D721Med (cell line): ENCODE results near the gene FOXP1.

Experiments
- DNase-seq: peaks from one replicate; pipeline ENCODE4 v3.0.0; 2011; ENCODE audit warnings: low spot score; ENCODE audit not compliant: insufficient read length
- FAIRE-seq: peaks from 2 replicates; lab custom pipeline; 2011; peaks lifted over from hg19 to GRCh38; lab: Jason Lieb, UNC
- TF ChIP-seq, protein P1 (sequence below): IDR thresholded peaks from 2 replicates; pipeline ENCODE4 v1.5.1; 2012; ENCODE audit warnings: mild to moderate bottlenecking, control low read depth; ENCODE audit not compliant: insufficient read depth; ENCODE audit errors: missing control alignments

Gene FOXP1

DNA sequence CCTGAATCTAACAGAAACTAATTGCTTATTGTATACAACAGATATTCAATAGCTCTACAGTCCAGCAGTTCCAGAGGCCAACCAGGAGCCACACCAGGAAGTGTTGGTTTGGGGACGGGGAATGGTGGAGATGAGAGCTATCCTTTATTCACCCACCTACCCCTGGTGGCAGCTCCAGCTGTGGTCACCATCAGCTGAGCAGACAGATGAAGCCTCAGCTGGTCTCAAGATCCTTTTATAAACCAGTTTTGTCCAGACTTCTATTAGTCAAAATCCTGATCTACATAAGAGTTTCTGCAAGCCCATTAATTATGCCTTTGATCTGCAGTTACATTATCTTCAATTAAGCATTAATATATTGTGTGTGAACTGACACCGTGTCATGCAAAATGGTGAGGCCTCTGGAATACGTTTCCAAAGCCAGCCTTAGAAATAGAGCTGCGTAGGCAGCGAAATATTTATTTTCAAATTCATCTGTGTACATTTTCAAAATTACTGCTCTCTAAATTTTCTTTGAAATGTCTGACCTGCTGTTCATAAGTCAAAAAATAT lies 488.8 kb downstream of the FOXP1 start:
- TF ChIP-seq, protein P1, sequence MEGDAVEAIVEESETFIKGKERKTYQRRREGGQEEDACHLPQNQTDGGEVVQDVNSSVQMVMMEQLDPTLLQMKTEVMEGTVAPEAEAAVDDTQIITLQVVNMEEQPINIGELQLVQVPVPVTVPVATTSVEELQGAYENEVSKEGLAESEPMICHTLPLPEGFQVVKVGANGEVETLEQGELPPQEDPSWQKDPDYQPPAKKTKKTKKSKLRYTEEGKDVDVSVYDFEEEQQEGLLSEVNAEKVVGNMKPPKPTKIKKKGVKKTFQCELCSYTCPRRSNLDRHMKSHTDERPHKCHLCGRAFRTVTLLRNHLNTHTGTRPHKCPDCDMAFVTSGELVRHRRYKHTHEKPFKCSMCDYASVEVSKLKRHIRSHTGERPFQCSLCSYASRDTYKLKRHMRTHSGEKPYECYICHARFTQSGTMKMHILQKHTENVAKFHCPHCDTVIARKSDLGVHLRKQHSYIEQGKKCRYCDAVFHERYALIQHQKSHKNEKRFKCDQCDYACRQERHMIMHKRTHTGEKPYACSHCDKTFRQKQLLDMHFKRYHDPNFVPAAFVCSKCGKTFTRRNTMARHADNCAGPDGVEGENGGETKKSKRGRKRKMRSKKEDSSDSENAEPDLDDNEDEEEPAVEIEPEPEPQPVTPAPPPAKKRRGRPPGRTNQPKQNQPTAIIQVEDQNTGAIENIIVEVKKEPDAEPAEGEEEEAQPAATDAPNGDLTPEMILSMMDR, result no peak
- FAIRE-seq, result no peak
- DNase-seq, result no peak

DNA sequence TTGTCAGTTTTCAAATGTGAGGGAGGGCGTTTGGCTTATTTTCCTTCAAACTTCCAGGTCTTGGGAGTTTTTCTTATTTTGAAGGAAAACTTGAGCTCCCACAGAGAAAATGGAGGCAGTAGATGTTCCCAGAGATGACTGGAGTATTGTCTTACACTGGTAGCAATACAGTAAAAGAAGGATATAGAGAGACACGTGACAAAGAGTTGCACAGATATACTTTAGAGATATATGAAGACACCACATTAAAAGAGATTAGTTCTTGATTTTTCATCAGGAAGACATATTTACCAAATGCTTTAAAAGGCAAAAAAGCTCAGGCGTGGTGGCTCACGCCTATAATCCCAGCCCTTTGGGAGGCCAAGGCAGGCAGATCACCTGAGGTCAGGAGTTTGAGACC lies 490.9 kb downstream of the FOXP1 start:
- TF ChIP-seq, protein P1, result no peak
- DNase-seq (no peak), FAIRE-seq (no peak)

DNA sequence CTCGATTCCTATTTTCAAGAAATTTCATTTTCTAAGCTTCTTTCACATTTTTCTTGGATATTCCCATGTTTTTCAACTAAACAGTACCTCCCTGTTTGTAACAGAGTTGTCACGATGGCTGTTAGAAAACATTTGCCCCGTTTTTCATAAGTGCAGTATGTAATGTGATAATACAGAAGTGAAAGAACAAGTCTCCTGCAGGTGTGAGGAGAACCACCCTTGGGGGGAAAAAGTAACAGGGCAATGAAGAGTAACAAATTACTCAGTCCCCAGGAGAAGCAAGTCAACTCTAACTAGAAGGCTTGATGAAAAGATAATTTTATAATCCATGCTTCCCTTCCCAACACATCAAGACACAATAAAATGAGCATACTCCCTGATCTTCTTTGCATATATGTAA lies 493.3 kb downstream of the FOXP1 start:
- DNase-seq (no peak), FAIRE-seq (no peak)
- TF ChIP-seq, protein P1, result no peak

DNA sequence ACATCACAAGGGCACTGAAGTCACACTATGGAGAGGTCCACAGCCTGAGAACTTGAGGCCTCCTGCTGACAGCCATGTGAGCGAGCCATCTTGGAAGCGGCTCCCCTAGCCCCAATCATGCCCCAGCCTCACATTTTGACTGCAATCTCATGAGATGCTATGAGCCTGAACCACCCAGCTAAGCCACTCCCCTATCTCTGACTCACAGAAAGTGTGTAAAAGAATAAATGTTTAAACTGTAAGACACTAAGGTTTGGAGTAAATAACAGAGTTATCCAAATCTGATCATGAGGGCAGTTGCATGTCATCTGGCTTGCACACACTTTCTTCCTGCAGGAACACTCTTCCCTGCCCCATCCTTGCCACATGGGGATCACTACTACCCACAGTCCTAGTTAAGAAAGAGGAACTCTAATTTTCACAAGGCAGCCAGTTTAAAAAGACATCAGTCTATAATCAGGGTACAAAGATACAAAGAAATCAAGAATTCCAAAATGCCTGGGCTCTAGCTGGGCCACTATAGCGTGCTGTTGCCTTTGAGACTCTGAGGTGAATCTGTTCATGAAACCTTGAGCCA lies 494.2 kb downstream of the FOXP1 start:
- TF ChIP-seq, protein P1, result no peak
- no peak for FAIRE-seq
- DNase-seq, result no peak

DNA sequence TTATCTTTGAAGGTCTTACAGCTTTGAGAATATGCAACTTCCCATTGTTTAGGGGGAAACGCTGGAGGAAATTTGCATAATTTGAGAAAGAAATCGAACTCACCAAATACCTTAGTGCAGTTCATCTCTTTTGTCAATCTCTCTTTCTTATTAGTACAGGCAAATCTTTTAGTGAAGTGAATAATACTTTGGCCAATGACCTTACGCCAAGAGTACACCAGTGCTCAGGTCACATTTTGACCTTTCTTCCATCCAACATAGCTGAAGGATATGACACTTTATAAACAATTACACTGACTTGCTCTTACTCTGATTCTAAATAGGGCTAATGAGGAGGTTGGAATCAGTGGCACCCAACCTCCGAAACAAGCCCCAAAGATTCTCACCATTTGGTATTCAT lies 494.8 kb downstream of the FOXP1 start:
- DNase-seq, result no peak
- TF ChIP-seq, protein P1, result no peak
- no peak for FAIRE-seq

DNA sequence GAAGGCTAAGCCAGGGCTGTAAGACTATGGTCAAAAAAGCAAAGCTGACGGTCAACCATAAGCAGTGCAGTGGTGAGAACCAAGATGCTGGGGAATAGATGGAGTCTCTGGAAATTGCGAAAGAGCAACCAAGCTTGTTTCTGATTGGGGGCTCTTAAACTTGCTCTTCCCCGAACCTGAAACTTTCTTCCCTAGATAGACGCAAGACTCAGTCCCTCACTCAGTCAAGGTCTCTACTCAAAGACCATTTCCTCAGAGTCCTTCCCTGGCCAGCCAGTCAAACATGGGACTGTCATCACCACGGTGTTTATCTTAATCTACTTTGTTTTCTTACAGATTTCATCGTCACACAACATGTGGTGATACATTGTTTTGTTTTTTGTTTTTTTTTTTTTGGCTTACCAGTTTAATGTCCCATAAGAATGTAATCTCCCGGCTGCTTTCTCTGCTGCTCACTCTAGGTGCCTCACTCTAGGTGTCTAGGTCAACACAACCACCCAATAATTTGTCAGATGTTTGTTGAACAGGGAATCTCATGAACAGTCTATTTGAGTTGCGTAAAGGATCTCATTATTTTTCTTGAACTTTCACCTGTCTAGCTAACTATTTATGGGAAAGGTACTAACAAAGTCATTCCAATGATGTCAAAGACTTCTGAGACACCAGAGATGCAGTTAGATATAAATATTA lies 495.4 kb downstream of the FOXP1 start:
- DNase-seq, result no peak
- FAIRE-seq, result no peak
- TF ChIP-seq, protein P1, result no peak
